CD4-positive, alpha-beta T cell treated with Interferon gamma for 1 hour (primary cell): ENCODE results near the gene FNIP1.
"Not testable (repeated sequence)": the region's sequence is repeated elsewhere in the genome, so short reads cannot be mapped to it uniquely, and the experiment has no call there.

Source experiments
- DNase-seq: peaks from one replicate; pipeline ENCODE4 v3.0.0-alpha.2; 2020

The FNIP1 gene

DNA sequence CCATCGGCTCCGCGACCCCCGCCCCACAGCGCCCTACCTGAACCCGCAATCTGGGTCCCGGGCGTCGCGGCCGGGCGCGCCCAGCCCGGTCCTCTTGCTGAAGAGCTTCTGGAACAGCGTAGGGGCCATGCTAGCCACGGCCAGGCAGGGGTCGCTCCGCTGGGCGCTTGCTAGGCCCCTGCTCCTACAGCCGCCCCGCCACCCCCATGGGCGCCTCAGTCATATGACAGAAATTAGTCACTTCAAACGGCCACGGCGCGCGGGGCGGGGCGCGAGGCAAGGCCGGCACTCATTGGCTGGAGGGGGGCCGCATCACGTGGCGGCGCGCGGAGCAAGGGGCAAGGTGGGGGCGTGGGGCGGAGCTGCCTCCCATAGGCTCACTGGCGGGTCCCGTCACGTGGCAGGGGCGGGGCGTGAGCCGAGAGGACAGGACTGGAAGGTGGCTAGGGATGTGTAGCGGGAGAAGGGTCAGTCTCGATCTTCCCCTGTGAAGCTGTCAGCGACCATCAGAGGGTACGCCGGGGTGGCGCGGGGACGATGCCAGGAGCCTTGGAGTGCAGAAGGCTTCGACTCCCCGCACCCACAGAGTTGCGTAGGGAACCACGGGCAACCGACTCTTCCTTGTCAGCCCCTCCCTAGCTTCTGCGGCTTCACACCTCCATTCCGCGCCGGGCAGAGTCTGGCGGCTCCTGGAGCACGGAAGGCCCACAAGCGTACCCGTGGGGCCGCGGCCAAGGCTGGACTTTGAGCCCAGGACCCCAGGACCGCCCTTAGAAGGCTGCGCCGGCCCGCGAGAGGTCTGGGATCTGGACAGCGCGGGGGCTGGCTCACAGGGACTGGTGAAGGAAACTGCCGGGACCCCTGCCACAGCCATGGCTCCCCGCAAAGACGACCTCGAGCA is at the start of gene FNIP1:
FNIP1 (minus strand) TSS at position 225 of the 901 bp plus-strand sequence; CDS start at position 129, 96 bp downstream.
- DNase-seq: peak; percentile 97

DNA sequence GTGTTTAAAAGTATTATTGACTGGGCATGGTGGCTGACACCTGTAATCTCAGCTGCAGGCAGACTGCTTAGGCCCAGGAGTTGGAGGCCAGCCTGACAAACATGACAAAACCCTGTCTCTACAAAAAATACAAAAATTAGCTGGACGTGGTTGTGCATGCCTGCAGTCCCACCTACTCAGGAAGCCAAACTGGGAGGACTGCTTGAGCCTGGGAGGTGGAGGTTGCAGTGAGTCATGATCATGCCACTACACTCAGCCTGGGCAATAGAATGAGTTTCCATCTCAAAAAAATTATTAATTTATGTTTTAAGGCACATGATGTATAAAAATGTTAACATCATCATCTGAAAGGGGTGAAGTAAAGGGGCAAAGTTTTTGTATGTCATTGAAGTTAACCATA is 49.7 kb upstream of the FNIP1 start:
- no peak for DNase-seq

- no peak for DNase-seq
These were observed 49.0 kb upstream of the FNIP1 start for GRCh38 chr5:131845828-131846227.

DNA sequence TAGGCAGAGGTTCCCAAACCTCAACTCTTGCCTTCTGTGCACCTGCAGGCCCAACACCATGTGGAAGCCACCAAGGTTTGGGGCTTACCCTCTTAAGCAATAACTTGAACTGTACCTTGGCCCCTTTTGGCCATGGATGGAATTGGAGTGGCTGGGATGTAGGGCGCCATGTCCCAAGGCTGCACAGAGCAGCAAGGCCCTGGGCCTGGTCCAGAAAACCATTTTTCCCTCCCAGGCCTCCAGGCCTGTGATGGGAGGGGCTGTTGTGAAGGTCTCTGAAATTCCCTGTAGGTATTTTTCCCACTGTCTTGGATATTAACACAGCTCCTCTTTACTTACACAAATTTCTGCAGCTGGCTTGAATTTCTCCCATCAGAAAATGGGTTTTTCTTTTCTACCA is 46.2 kb upstream of the FNIP1 start:
- DNase-seq: not testable (repeated sequence)

- DNase-seq: not testable (repeated sequence)
These were observed 35.9 kb upstream of the FNIP1 start for GRCh38 chr5:131832702-131833101.

- DNase-seq: no peak
These were observed 28.7 kb upstream of the FNIP1 start for GRCh38 chr5:131825404-131826013.

DNA sequence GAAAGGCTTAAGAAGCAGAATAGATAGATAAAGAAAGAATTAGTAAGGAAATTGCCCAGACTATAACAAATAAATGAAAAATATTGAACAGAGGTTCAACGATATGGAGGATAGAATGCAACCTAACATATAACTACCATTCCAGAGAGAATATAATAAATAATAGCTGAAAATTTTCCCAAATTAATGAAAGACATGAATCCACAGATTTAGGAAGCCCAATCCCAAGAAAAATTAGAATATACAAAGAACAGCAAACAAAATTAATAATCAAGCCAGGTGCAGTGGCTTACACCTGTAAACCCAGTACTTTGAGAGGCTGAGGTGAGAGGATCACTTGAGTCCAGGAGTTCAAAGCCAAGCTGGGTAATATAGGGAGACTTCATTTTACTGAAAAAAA is 27.8 kb upstream of the FNIP1 start:
- no peak for DNase-seq

DNA sequence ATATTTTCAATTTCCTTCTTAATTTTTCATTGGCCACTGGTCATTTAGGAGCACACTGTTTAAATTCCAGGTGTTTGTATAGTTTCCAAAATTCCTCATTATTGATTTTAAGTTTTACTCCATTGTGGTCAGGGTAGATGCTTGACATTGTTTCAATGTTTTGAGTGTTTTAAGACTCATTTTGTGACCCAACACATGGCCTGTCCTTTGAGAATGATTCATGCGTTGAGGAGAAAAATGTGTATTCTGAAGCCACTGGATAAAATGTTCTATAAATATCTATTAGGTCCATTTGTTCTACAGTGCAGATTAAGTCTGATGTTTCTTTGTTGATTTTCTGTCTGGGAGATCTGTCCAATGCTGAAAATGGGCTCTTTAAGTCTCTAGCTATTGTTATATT is 24.4 kb upstream of the FNIP1 start:
- DNase-seq: no peak

DNA sequence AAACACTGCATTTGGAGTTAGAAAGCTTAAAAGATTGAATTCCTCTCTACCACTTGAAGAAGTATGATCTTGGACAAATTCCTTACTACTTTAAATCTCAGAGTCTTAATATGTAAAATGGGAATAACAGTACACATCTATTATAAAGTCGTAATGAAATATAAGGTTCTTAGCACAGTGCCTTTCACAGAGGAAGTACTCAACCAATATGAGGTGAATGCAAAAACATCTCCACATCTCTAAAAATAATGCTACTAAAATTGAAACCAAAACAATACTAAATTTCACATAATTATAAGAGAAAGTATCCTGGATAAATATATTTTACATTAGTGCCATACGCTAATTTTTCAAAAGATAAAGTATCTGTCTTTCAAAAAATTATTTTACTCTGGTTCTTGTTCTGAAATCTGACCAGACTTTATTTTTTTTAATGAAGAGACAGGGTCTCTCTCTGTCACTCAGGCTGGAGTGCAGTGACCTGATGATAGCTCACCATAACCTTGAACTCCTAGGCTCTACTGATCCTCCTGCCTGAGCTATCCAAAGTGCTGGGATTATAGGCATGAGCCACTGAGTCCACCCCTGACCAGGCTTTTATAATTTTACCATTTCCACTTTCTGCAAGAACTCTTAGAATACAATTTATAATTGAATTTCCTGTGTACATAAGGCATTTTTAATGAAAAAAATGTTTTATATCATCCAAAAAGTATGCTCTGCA is 21.3 kb upstream of the FNIP1 start:
- no peak for DNase-seq

GRCh38 chr5:131814990-131815389 is 18.2 kb upstream of the FNIP1 start:
- DNase-seq: no peak

- DNase-seq: no peak
These were observed 15.7 kb upstream of the FNIP1 start for GRCh38 chr5:131812371-131813160.

GRCh38 chr5:131810510-131811249 is 13.9 kb upstream of the FNIP1 start:
- DNase-seq: no peak

DNA sequence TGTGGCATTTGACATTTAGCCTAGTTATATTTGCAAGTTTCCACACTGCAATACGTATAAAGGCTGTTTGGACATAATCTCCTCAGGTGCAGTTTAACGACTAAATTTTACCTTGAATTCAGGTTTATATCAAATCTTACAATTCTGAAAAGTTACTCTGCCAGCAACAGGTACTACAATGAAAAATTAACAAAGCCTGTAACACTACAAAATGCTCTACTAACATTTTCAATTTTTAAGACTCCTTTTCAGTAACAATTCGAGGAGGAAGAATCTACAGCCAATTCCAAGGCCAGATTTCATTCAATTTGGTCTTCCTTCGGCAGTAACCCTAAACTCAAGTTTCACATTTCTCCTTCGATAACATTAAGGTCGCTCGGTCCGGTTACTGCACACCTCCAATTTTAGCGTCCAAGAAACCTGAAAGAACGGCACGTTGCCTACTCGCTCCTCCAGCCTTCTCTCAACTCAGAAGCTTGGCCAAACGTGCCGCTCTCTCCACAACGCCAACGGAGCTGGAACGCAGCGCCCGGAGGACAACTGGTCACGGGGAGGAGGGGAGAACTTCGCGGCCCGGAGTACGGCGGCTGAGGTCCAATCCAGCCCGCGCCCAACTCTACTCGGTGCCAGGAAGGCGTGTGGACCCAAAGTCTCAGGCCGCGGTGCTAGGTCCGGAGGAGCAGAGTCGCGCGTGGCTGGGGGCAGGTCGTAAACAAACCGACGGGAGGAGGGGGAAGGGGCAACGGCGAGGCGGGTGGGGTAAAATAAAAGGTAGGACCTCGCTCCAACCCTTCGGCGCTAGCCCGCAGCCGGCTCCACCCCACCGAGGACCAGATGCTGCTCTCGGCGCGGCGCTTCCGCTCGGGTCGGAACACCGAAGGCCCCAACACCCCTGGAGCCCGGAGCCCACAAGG is 681 bp downstream of the FNIP1 start:
- DNase-seq: peak; percentile 26

DNA sequence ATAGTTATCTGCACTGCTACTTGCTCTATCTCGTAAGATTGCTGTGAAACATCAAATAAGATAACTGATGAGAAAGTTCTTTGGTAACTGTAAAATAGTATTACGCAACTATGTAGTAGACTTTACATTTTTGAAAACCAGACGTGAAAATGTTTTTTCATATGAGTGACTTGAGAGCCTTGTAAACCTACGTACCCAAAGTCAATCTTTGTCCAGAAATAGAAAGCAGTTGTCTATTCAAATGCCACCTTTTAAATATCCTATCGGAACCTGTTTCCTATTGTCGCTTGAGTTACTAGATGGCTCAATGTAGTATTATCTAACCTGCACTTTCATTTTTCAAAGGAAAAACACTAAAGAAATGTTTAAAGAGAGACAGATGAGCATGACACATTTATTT is 1.6 kb downstream of the FNIP1 start:
- DNase-seq: no peak

DNA sequence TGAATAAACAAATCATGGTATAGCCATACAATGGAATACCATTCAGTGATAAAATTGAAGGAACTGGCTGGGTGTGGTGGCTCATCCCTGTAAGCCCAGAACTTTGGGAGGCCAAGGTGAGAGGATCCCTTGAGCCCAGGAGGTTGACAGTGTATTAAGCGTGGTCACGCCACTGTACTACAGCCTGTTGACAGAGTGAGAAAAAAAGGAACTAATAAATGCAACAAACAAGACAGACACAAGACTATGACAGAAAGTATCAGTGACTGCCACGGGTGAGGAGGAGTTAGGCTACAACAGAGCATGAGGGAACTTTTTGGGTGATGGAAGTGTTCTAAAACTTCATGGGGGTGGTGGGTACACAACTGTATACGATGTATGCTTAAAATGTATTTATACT is 2.2 kb downstream of the FNIP1 start:
- no peak for DNase-seq

GRCh38 chr5:131792896-131793295 is 3.9 kb downstream of the FNIP1 start:
- DNase-seq: no peak

GRCh38 chr5:131791866-131792265 is 5.0 kb downstream of the FNIP1 start:
- DNase-seq: no peak

GRCh38 chr5:131790550-131790949 is 6.3 kb downstream of the FNIP1 start:
- no peak for DNase-seq

- DNase-seq: no peak
These were observed 7.1 kb downstream of the FNIP1 start for GRCh38 chr5:131789765-131790164.

GRCh38 chr5:131787736-131788135 is 9.1 kb downstream of the FNIP1 start:
- no peak for DNase-seq
